Left renal cortex interstitium (tissue), 4 donors: ENCODE measurements around the gene CAPN8. TPM values are rescaled to one million over a fixed set of nuclear protein-coding genes. Genes with fewer than 3 reads are reported as not detected.
A peak's percentile ranks its signal among the peaks of the same experiment; 100 is the strongest.

Experiments
- DNase-seq, 4 donors: peaks; one replicate each; pipeline ENCODE4 v3.0.0-alpha.2; 2013; ENCODE audit warnings: low read depth in 4 of 4, low spot score in 2 of 4, missing footprints in 1 of 4
- polyA plus RNA-seq, 4 donors: library from polyadenylated mRNA; unstranded; fragments of 120-200 nt; gene quantifications; one replicate each; pipeline ENCODE4 v1.2.1, GENCODE V29; 2013; ENCODE audit not compliant: insufficient read length in 4 of 4

CAPN8 gene
- polyA plus RNA-seq, 4 donors, result 1.3 to 4.8 (median 2.4) TPM

DNA sequence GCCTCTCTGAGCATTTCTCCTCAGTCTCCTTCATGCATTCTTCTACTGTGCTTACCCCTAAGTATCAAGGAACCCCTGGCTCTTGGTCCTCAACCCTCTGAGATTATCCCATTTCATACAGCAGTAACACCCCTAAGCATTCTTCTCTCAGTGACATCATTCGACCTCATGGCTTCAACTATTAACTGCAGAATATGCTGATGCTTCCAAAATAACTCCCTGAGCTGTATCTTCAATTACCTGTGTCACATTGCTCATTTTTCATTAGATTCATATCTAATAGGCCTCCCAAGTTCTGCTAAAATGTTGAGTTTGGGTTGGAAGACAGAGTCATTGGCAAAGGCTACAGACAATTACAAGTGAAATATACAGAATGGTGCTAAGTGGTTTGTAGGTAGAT lies 7.5 kb downstream of the CAPN8 start:
- DNase-seq, result no peak

DNA sequence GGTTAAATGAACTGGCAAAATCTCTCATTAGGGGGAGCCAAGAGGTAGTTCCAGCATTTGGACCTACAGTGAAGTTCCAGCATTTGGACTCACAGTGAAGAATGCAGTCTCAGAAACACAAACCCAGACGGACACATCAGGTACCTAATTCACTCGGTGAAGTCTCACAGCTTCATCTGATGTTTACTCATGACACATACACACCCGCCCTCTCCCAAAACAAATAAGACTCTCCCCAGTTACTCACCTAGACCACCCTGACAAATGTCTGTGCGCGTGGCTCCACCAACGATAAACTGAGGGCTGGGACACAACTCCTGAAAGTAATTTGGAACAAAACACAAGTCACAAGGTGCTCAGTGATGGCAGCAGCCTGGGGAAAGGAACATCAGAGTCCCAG lies 11.4 kb downstream of the CAPN8 start:
- no peak for DNase-seq

DNA sequence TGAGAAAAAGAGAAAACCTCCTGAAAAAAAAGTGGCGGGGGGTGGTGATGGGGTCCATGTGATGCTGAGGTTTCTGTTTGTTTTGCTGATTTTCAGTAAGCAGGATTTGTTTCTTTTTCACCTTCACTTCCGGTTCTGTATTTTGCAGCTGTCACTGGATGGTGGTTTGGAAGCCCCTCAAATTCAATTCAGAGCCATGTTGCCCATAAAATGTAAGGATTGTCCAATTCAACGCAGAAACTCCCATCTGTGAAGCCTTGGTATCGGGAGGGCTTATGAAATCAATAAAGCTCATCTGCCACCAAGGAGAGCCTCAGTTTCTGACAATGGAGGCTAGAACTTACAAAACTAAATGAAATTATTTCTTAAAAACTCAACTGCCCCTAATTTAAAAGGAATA lies 12.1 kb downstream of the CAPN8 start:
- DNase-seq, result no peak

DNA sequence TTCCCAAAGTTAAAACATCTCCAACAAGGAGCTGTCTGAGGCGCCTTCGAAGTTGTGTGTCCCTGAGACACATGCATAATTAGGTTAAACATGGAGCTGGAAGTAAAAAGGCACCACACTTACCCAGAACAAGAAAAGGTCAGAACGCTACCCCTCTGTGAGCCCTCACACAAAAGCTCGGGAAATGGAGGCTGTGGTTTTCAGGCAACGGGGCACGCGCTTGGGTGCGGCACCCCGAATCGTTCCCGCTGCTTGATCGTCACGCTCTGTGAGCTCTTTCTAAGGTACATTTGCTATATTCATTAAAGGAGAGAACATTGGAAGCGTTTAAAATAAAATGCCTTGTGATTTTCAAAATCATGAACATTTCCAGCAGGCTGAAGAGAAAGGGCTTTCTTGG lies 12.5 kb downstream of the CAPN8 start:
- DNase-seq, result no peak

DNA sequence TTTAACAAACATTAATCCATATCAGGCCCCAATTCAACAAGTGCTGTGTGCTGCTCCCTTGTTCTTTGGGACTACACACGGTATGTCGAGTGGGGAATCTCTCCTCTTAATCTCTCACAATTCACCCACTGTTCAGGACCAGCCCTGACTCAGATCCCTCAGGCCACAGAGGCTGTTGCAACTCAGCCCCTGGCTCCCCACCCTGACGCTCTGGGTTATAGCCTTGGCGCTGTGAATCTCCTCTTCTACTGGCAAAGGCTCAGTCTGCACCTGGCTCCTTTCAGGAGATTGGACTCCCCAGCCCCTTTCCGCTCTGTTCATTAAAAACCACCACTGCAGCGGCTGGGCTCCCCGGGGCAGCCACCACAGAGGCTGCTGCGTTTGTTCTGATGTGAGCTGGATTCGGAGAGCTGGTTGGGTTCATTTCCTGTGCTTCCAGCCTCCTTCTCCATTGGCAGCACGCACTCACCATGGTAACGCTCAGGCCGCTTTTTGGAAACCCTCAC lies 13.0 kb downstream of the CAPN8 start:
- DNase-seq, result no peak

DNA sequence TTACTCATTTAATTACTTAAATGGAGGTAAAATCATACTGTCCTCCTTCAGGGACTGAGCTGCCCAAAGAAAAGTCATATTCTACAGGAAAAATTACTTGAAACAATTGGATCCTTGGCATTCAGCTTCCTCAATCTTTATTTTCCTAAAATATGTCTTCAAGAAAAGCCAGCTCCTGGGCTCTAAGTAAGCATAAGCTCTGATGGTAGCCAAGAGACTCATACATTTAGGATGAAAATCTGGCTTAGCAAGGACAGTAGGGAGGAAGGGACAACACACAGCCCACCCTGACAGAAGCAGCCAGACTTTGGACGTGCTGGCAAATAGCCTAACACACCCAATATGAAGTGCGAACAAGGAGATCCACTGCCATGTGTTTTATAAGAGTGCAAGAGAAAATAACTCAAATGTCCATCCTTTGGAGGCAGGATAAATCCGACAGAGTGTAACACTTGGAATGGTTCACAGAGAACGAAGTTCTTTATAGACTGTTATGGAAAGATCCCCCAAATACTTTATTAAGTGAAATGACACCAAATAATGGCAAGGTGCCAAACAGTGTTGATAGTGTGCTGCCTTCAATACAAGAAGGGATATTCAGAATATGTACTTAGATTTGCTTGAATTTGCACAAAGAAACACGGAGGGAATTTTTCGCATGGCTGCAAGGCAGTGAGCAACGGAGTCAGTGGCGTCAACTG lies 14.1 kb downstream of the CAPN8 start:
- no peak for DNase-seq

DNA sequence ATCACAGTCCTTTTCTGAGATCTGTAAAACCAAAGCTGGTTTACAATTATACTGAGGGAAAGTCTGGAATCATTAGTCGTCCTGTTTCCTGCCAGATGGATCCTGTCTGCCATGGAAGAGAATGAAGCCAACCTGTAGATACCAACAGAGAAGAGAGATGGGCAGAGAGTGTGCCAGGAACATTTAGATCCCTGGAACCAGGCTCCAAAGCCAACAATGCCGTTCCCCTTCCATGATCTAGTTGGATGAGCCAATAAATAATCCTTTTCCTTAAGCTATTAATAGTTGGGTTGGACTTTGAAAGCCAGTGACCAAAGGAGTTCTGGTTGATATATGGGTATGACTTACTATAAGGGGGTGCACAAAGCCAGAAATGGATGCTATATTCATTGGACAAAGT lies 15.0 kb downstream of the CAPN8 start:
- no peak for DNase-seq

DNA sequence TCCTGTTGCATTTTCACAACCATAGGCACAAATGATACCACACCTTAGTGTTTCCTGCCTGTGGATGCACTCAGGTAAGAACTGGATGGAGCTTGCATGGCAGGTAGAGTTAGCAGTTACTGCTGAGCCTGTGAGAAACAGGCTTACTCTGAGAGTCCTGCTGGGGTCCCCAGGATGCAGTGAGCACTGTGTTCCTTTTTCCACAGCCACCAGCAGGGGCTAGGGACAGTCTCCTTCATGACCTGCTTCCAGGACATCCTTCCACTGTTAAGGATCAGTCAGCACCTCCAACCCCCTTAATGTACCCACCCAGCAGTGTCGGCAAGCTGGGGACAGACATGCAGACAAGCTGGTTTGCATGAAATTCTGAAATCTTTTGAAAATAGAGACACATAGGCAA lies 16.3 kb downstream of the CAPN8 start:
- DNase-seq, result no peak

DNA sequence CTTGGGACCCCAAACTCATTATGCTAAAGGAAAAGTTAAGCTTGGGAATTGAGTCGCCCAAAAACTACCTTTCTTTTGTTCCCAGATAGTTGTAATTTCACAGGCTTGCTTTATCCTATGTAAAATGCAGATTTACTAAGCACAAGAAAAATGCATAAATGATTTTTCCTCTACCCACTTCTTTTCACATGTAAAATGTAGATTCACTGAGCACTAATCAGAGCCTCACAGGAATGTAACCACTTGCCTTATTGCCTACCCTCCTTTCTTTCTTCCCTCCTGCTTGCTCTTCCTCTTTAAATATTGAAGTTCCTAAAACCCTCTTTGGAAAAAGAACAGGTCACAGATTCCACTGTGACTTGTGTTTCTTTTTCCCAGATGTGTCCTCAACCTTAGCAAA lies 18.3 kb downstream of the CAPN8 start:
- no peak for DNase-seq

DNA sequence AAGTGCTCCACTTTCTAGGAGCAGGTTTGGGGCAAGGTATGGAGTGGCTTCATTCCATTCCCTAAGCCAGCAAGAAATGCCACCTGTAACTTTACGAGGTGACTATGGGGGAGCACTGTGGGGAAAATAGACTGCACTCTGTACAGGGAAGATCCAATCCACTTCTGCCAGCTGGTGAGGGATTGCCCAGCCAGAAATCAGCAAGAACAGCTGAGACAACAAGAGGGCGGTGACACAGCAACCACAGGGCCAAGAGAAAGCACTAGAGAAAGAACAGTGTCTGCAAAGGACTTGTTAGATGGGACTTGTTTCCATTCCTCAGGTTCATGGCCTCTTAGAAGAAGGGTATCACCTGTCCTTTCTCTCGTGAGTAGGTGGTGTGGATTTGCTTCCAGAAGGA lies 19.6 kb downstream of the CAPN8 start:
- no peak for DNase-seq

DNA sequence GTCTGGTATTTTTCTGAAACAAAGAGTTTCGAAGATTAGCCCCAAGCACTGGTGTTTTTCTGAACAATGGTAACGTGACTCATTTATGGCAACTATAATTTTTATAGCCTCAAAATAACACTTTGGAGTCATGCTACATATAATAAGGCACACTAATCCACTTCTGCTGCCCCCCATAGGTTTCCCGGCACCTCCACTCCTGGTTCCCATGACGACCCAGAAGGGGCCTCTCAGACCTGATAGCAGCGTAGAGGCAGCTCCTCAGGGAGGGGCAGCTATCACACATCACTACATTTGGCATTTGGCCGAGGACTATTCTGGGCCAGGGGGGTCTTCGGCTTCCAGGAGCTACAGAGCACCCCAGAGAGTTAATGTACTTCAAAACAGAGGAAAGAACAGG lies 23.3 kb downstream of the CAPN8 start:
- no peak for DNase-seq

DNA sequence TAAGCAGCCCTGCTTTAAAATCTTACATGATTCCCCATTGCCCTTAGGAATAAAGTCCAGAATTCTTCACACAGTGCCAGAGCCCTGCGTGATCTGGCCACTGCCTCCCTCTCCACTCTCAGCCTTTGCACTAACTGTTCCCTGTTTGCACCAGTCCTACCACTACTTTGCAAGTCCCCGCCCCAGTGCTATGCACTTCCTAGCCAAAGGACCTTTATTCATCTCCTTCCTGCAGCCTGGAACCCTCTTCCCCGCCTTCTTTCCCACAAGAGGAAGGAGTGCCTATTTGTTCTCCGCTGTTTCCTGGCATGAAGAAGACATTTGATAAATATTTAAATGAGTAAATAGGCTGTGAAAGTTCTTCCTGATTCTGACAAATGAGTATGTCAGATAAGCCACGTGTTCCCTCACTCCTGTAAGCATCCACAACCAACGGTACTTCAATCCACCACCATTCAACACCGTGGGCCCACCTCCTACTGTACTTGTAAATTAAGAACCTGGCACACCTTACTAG lies 23.9 kb downstream of the CAPN8 start:
- DNase-seq, result no peak

DNA sequence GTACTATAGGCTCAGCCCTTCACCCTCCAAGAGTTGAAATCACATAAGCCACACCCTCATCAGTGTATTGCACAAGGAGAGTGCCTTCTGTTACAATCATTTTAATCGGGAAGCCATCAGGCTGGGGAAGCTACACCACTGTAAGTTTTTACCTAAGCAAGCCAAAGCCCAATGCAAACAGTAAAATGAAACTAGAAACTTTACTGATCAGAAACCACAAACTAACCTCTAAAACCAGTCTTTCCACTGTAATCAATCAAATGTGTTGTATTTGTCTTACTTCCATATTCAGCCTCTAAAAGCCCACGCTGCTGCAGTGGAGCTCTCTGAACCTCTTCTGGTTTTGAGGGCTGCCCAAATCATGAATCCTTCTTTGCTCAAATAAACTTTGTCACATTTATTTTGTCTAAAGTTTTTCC lies 26.2 kb downstream of the CAPN8 start:
- DNase-seq, result no peak

DNA sequence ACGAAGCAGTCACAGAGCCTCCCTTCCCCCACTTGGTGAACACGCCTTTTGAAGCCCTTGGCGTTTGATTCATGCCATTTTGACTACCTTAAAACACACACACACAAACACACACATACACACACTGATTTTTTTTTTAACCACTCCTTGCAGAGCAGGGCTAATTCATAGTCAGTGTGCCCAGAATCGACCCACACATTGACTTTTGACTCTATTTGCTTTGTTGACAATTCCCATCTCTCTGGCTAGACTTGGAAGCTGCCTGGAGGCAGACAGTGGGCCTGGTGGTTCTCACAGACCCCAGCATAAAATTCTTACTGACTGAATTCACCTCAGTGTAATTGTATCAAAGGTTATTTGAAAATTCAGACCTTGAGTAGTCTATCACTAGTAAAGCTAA lies 30.3 kb downstream of the CAPN8 start:
- DNase-seq, result no peak

DNA sequence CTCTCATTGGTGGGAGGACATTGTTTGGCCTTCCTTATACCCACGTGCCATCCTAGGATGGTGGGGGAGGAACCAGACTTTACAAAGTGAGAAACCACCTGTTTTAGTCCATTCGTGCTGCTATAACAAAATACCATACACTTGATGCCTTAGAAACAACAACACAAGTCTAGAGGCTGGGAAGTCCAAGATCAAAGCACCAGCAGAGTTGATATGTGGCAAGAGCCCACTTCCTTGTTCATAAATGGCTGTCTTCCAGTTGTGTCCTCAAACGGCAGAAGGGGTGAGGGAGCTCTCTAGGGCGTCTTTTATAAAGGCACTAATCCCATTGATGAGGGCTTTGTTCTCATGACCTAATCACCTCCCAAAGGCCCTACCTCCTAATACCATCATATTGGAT lies 31.1 kb downstream of the CAPN8 start:
- no peak for DNase-seq

DNA sequence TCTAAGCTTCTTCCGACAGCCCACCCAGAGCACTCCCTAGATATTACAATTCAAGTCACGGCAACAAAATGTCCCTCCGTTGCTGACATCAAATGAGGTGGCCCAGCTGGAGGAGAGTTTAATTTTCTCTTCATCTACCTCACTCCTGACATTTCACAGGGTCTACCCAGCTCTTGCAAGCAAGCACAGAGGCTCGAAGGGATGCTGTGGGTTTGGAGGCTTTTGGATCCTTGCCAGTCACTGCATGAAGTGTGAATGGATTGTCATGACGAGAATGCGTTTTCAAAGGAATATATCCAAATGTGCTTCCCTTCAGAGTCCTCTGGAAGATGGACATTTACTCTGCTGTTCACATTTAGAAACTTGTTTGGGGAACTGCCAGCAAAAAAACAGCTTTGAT lies 33.5 kb downstream of the CAPN8 start:
- no peak for DNase-seq

DNA sequence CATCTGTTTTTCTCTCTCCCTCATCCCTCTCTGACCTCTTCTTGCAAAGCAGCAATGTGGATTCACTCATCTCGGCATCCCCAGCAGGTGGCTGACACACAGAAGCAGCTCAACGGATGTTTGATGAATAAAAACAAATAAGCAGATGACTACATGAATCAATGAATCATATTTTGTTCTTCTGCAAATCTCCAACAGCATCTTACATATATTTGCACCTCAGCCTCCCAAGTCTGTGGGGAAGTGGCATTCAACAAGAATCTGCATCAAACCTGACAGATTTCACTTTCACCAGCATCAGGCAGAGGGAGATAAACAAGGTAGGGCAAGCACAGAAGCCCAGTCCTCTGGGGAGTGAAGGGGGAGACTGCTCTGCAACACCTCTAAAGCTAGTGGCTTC lies 34.0 kb downstream of the CAPN8 start:
- DNase-seq, result no peak

DNA sequence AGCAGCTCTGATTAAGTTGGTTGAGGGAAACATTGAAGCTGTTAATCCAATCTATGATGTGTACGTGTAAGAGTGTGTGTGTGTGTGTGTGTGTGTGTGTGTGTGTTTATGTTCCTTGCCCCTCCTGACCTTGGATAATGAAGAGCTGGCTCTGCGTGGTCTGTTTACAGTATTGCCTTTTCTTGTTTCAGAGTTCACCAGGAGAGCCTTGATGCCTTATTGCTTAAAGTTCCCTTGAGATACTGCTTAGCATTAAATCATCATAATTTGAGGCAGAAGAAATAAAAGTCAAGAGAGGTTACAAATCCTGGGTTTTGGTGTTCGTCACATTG lies 36.4 kb downstream of the CAPN8 start:
- no peak for DNase-seq

DNA sequence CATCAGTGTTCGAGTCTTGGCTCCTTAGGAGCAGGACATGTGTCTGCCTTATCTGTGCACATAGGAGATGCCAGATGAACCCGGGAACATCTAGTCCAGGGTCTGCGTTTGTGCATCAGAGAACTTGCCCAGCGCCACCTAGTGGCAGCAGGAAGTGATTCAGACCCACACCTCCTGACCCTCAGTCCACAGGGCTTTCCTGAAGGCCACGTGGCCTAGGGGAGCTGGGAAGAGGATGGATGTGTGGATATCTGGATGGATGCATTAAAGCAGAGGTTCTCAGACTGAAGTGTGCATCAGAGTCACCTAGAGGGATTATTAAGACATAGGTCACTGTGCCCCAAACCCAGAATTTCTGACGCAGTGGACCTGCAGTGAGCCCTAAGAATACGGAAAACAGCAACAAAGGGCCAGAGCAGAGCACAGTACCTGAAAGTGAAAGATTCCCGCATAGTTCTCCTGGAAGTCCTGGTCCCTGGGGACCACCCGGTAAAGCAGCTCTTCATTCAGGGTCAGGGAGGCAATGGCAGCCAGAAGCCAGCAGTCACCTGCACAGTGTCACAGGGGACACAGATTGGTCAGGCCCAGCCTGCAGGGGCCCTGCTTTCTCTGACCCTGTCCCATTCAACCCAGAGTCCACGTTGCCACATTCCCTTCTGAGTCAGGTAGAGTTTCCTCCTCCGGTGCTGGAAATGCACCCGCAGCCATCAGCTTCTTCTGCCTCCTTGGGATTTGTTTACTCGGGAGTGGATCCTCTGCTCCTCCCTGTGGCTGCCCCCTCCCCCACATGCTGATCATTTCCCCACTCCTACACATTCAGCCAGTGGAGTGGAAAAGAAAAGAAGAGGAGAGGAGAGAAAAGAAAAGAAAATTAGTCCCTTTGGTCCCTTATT lies 37.0 kb downstream of the CAPN8 start:
- no peak for DNase-seq

DNA sequence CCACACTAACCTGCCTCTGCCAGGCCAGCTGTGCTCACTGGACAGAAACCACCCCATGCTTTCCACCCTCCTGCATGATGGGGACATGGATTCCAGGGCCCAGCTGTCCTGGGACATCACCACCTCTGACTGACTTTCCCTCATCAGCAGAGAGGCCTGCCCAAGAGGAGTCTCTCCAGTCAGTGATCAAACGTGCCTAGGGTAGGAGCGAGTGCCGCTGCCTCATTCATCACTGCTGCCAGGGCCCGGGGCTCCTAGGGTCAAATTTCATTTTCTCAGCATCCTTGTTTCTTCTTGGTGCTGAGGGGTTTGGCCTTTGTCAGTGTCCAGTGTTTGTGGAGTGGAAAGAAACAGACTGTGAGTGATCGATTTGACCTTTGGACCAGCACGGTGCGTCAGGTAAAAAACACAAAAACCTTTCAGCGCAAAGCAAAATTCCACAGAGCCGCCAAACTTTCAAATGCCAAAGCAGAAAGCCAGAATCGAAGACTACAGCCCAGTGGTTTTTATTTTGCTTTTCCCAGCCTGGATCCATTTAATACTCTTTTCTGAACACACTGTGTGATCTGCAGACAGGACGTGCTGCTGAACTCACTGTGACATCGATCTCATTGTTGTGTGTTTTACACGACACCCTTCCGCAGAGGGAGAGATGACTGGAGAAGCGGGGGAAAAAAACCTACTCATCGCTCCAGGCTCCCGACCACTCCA lies 43.2 kb downstream of the CAPN8 start:
- DNase-seq, result peak in 1 of 4 donors; percentile 44

DNA sequence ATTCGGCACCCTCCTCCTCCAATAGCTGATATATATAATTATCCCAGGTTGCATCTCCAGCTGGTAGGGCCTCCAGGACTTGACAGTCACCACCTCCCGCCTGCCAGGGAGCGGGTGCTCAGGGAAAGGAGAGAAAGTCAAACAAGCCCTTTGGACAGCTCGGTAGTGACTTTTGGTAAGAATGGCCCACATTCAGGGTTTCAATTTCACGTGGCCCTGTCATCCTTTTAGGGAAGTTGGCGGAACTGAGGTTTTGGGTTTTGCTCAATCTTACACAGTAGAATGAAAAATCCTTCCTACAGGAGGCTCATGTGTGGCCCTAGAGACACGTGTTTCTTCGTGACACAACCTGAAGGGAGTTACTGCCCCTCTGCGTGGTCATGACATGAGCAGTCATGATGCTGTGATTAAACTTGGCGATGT lies 44.2 kb downstream of the CAPN8 start:
- DNase-seq, result no peak
